Left lung (tissue), 10 donors: ENCODE measurements around the gene EPHA8. TPM values are rescaled to one million over a fixed set of nuclear protein-coding genes. Genes with fewer than 3 reads are reported as not detected.

Experiments used
- ATAC-seq: fragments of 200-7000 bp; cut with Tn5 transposase; one replicate; pipeline ENCODE4 v1.9.1; 2020; ENCODE audit warnings: moderate library complexity
- DNase-seq, 4 donors: peaks; one replicate each; pipeline ENCODE4 v3.0.0-alpha.2; 2013 to 2020
- H3K27ac ChIP-seq, 2 donors: fragments of 200-600 bp; sonication (generic) in 1 of 2; one replicate each; pipeline versions ENCODE4 v1.5.0 to v1.8.0; 2020 to 2021
- H3K27me3 ChIP-seq, 2 donors: fragments of 200-600 bp; sonication (generic) in 1 of 2; one replicate each; pipeline versions ENCODE4 v1.5.0 to v1.8.0; 2020 to 2021
- H3K36me3 ChIP-seq, 2 donors: fragments of 200-600 bp; sonication (generic) in 1 of 2; one replicate each; pipeline versions ENCODE4 v1.5.0 to v1.8.0; 2020 to 2021
- H3K4me1 ChIP-seq, 2 donors: fragments of 200-600 bp; one replicate each; pipeline ENCODE4 v1.8.0; 2021
- H3K4me3 ChIP-seq, 2 donors: fragments of 200-600 bp; sonication (generic) in 1 of 2; one replicate each; pipeline versions ENCODE4 v1.5.0 to v1.8.0; 2020 to 2021; ENCODE audit warnings: mild to moderate bottlenecking in 1 of 2
- H3K9me3 ChIP-seq, 2 donors: fragments of 200-600 bp; sonication (generic) in 1 of 2; one replicate each; pipeline versions ENCODE4 v1.5.0 to v1.8.0; 2020 to 2021
- intact Hi-C, 2 donors: fragments of 100-400 bp; cut with DNase I; formaldehyde crosslinking; loops; one replicate each; pipeline versions ENCODE4 v1.11.2 to v1.14.2; 2022
- polyA plus RNA-seq, 6 donors: library from polyadenylated mRNA; unstranded; fragments of 120-200 nt; gene quantifications; one replicate each; pipeline ENCODE4 v1.2.1, GENCODE V29; 2013; ENCODE audit not compliant: insufficient read length in 6 of 6
- total RNA-seq, 2 donors: library from RNA; stranded (reverse); fragmentation: NEBNext Ultra II Directional; extraction: Animal tissue kit (Norgen Biotek cat#: 25700); gene quantifications; one replicate each; pipeline ENCODE4 v1.2.1, GENCODE V29; 2021
- TF ChIP-seq, protein P1 (sequence below), 2 donors: fragments of 200-600 bp; sonication (generic) in 1 of 2; IDR thresholded peaks; one replicate each; pipeline versions ENCODE4 v1.5.0 to v1.8.0; 2021; ENCODE audit warnings: antibody characterized with exemption in 2 of 2
- donor health status: DM: no; HTN: yes; CAD: no.
- donor health status: DM: no; HTN: no; CAD: no.

Gene EPHA8
- total and polyA plus RNA-seq, 8 donors: 0.07 to 0.21 (median 0.18) TPM; not detected in 5

DNA sequence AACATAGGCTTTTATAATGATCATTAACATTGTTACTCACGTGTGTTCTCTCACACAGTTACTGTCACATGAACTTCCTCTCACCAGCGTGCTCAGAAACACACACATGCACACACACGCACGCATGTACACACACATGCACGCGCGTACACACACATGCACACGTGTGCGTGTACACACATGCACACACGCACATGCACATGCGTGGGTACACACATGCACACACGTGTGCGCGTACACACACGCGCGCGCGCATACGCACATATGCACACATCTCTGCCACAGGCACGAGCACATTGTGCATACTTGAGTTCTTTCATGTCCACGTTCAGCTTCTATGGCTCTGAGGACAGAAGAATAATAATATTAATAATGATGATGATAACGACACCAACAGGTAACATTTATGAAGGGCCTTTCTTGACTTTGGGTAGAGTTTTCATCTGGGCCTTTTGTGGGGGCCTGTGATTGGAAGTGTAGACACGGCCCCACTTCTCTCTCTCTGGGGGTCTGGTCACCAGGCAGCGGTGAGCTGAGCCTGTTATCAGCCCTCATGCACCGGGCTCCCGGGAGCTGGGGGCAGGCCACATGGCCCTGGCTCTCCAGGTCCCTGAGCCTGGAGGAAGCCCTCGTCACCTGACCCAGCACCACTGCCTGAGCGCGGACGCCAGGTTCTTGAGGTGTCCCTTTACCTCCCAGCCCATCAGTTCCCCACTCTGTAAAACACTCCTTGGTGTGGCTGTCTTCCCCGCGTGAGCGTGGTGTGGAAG, 7.0 kb downstream of the EPHA8 start:
- H3K9me3 ChIP-seq: no peaks in the 10 kb centered on the region
- H3K27ac ChIP-seq: no peak overlapping the region
- ATAC-seq: no peak
- DNase-seq: no peak
- peaks cover 4 to 83% of the 10 kb centered on the region in 2 donors for H3K27me3 ChIP-seq
- intact Hi-C loops: no loop called here
- no peak overlapping the region for H3K4me3 ChIP-seq
- no peaks in the 10 kb centered on the region for H3K4me1 ChIP-seq
- TF ChIP-seq, protein P1, sequence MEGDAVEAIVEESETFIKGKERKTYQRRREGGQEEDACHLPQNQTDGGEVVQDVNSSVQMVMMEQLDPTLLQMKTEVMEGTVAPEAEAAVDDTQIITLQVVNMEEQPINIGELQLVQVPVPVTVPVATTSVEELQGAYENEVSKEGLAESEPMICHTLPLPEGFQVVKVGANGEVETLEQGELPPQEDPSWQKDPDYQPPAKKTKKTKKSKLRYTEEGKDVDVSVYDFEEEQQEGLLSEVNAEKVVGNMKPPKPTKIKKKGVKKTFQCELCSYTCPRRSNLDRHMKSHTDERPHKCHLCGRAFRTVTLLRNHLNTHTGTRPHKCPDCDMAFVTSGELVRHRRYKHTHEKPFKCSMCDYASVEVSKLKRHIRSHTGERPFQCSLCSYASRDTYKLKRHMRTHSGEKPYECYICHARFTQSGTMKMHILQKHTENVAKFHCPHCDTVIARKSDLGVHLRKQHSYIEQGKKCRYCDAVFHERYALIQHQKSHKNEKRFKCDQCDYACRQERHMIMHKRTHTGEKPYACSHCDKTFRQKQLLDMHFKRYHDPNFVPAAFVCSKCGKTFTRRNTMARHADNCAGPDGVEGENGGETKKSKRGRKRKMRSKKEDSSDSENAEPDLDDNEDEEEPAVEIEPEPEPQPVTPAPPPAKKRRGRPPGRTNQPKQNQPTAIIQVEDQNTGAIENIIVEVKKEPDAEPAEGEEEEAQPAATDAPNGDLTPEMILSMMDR (IDR thresholded peaks at IDR 0.05): no peak
- H3K36me3 ChIP-seq: no peaks in the 10 kb centered on the region

GRCh38 chr1:22572818-22573217, 9.5 kb downstream of the EPHA8 start:
- ATAC-seq: no peak
- intact Hi-C loops: no loop called here
- H3K36me3 ChIP-seq: no peaks in the 10 kb centered on the region
- no peaks in the 10 kb centered on the region for H3K4me1 ChIP-seq
- H3K9me3 ChIP-seq: no peaks in the 10 kb centered on the region
- TF ChIP-seq, protein P1 (IDR thresholded peaks at IDR 0.05): no peak
- DNase-seq: no peak
- H3K27ac ChIP-seq: no peak overlapping the region
- H3K4me3 ChIP-seq: no peak overlapping the region
- peaks cover 4 to 58% of the 10 kb centered on the region in 2 donors for H3K27me3 ChIP-seq

- H3K36me3 ChIP-seq: no peaks in the 10 kb centered on the region
- H3K4me1 ChIP-seq: no peaks in the 10 kb centered on the region
These were observed 9.9 kb downstream of the EPHA8 start for GRCh38 chr1:22573237-22573636.

DNA sequence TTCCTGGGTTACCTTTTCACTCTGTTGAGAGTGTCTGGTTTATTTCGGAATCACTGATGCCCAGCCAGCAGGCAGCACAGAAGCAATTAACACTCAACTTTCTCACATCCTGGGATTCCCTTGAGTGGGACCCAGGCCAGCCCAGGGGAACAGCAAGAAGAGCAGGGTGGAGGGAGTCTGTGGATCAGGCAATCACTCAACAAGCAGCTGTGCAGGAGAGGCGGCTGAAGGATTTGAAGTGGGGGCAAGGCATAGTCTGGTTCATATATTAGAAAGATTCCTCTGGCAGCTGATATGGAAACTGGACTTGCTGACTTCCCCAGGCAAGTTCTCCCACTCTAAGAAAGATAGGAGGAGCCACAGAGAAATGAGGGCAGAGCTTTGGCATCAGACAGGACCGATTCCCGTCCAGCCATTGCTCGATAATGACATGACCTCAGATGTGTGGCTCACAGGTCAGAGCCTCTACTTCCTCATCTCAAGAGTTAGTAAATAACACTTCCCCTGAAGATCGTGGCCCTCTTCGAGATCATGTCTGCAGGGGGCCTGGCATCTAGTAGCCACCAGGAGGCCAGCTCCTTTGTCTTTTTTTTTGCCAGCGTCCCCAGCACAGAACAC, 12.4 kb downstream of the EPHA8 start:
- Histone ChIP-seq H3K27me3 (peaks cover 4 to 42% of the 10 kb centered on the region in 2 donors), H3K9me3 (no peaks in the 10 kb centered on the region), H3K4me1 (no peaks in the 10 kb centered on the region), H3K27ac (no peak overlapping the region), H3K36me3 (no peaks in the 10 kb centered on the region), H3K4me3 (no peak overlapping the region)
- DNase-seq (no peak), ATAC-seq (peak; percentile 14)
- TF ChIP-seq, protein P1 (IDR thresholded peaks at IDR 0.05): no peak
- intact Hi-C loops: no loop called here

More at GRCh38 chr1:22573237-22573636, 9.9 kb downstream of the EPHA8 start:
- DNase-seq (no peak), ATAC-seq (no peak)
- Histone ChIP-seq H3K4me3 (no peak overlapping the region), H3K27ac (no peak overlapping the region), H3K27me3 (peaks cover 4 to 55% of the 10 kb centered on the region in 2 donors), H3K9me3 (no peaks in the 10 kb centered on the region)
- intact Hi-C loops: no loop called here
- TF ChIP-seq, protein P1 (IDR thresholded peaks at IDR 0.05): no peak

GRCh38 chr1:22576150-22576544, 12.9 kb downstream of the EPHA8 start:
- ATAC-seq (no peak), DNase-seq (no peak)
- intact Hi-C loops: no loop called here
- no peaks in the 10 kb centered on the region for H3K36me3 ChIP-seq
- H3K27ac ChIP-seq: no peak overlapping the region
- TF ChIP-seq, protein P1 (IDR thresholded peaks at IDR 0.05): no peak
- no peak overlapping the region for H3K4me3 ChIP-seq
- H3K4me1 ChIP-seq: no peaks in the 10 kb centered on the region
- H3K27me3 ChIP-seq: peaks cover 4 to 41% of the 10 kb centered on the region in 2 donors
- H3K9me3 ChIP-seq: no peaks in the 10 kb centered on the region
